SK-N-SH treated with all-trans-retinoic acid at 6 μM for 48 hours (cell line): Measurements from ENCODE around the gene SOD2.

ENCODE experiments used
- ATAC-seq: fragments of 200-7000 bp; cut with Tn5 transposase; 3 replicates; pipeline ENCODE4 v1.9.1; 2020; ENCODE audit warnings: mild to moderate bottlenecking, moderate library complexity
- ARNTL ChIP-seq: fragments of 450-650 bp; formaldehyde crosslinking; IDR thresholded peaks from 2 replicates; pipeline ENCODE4 v1.5.0; 2020; ENCODE audit warnings: low read depth, mild to moderate bottlenecking, moderate library complexity, borderline replicate concordance
- BACH2 ChIP-seq: fragments of 250-450 bp; sonication (Bioruptor Pico); IDR thresholded peaks from 2 replicates; pipeline ENCODE4 v1.9.0; 2021; ENCODE audit warnings: mild to moderate bottlenecking, borderline replicate concordance
- CREB5 ChIP-seq: fragments of 250-450 bp; sonication (Bioruptor Pico); IDR thresholded peaks from 2 replicates; pipeline ENCODE4 v1.5.1; 2020; ENCODE audit warnings: low read depth, mild to moderate bottlenecking, moderate library complexity
- ESRRG ChIP-seq: fragments of 250-450 bp; sonication (Bioruptor Pico); IDR thresholded peaks from 2 replicates; pipeline ENCODE4 v1.6.1; 2021; ENCODE audit warnings: mild to moderate bottlenecking
- GLIS3 ChIP-seq: fragments of 250-450 bp; sonication (Bioruptor Pico); IDR thresholded peaks from 2 replicates; pipeline ENCODE4 v1.5.0; 2020; ENCODE audit warnings: mild to moderate bottlenecking, moderate library complexity
- ISL1 ChIP-seq: fragments of 250-450 bp; sonication (Bioruptor Pico); IDR thresholded peaks from 2 replicates; pipeline ENCODE4 v2.1.2; 2022; ENCODE audit warnings: mild to moderate bottlenecking, moderate library complexity
- OSR1 ChIP-seq: fragments of 250-450 bp; sonication (Bioruptor Pico); IDR thresholded peaks from 2 replicates; pipeline ENCODE4 v1.8.0; 2022; ENCODE audit warnings: moderate library complexity, mild to moderate bottlenecking, inconsistent platforms
- PPARA ChIP-seq: fragments of 250-450 bp; sonication (Bioruptor Pico); IDR thresholded peaks from 2 replicates; pipeline ENCODE4 v1.5.0; 2020; ENCODE audit warnings: mild to moderate bottlenecking, borderline replicate concordance
- RARB ChIP-seq: fragments of 250-450 bp; sonication (Bioruptor Pico); IDR thresholded peaks from 2 replicates; pipeline ENCODE4 v1.8.0; 2021; ENCODE audit warnings: mild to moderate bottlenecking, moderate library complexity
- SNAI2 ChIP-seq: fragments of 250-450 bp; sonication (Bioruptor Pico); IDR thresholded peaks from 2 replicates; pipeline ENCODE4 v1.5.0; 2020; ENCODE audit warnings: mild to moderate bottlenecking, moderate library complexity
- TCF4 ChIP-seq: fragments of 250-450 bp; sonication (Bioruptor Pico); IDR thresholded peaks from 2 replicates; pipeline ENCODE4 v1.8.0; 2021; ENCODE audit warnings: mild to moderate bottlenecking, moderate library complexity, borderline replicate concordance
- TOX ChIP-seq: fragments of 250-450 bp; sonication (Bioruptor Pico); IDR thresholded peaks from 2 replicates; pipeline ENCODE4 v1.8.0; 2021; ENCODE audit warnings: mild to moderate bottlenecking, moderate library complexity, borderline replicate concordance
- ZC3H10 ChIP-seq: fragments of 250-450 bp; sonication (Bioruptor Pico); IDR thresholded peaks from 2 replicates; pipeline ENCODE4 v1.5.1; 2021; ENCODE audit warnings: mild to moderate bottlenecking, moderate library complexity
- ZFP3 ChIP-seq: fragments of 250-450 bp; sonication (Bioruptor Pico); IDR thresholded peaks from 2 replicates; pipeline ENCODE4 v1.5.0; 2020; ENCODE audit warnings: mild to moderate bottlenecking, moderate library complexity
- ZFP30 ChIP-seq: fragments of 450-650 bp; formaldehyde crosslinking; IDR thresholded peaks from 2 replicates; pipeline ENCODE4 v1.5.0; 2022; ENCODE audit warnings: mild to moderate bottlenecking, moderate library complexity
- ZNF565 ChIP-seq: fragments of 450-650 bp; formaldehyde crosslinking; conservative IDR thresholded peaks from 2 replicates; pipeline ENCODE4 v1.5.0; 2020; ENCODE audit warnings: low read depth, mild to moderate bottlenecking, moderate library complexity
- ZNF70 ChIP-seq: fragments of 450-650 bp; formaldehyde crosslinking; IDR thresholded peaks from 2 replicates; pipeline ENCODE4 v1.5.0; 2020; ENCODE audit warnings: mild to moderate bottlenecking, moderate library complexity
- ZNF8 ChIP-seq: fragments of 450-650 bp; formaldehyde crosslinking; IDR thresholded peaks from 2 replicates; pipeline ENCODE4 v1.5.0; 2020; ENCODE audit warnings: mild to moderate bottlenecking, moderate library complexity
- TF ChIP-seq, protein P1 (sequence below): fragments of 250-450 bp; sonication (Bioruptor Pico); IDR thresholded peaks from 2 replicates; pipeline ENCODE4 v1.5.1; 2021; ENCODE audit warnings: mild to moderate bottlenecking, moderate library complexity
- TF ChIP-seq, protein P2 (sequence below): fragments of 250-450 bp; sonication (Bioruptor Pico); IDR thresholded peaks from 2 replicates; pipeline ENCODE4 v1.8.0; 2020; ENCODE audit warnings: mild to moderate bottlenecking, moderate library complexity, borderline replicate concordance
- TF ChIP-seq, protein P3 (sequence below): fragments of 250-450 bp; sonication (Bioruptor Pico); IDR thresholded peaks from 2 replicates; pipeline ENCODE4 v1.8.0; 2021; ENCODE audit warnings: low read depth, mild to moderate bottlenecking, moderate library complexity, borderline replicate concordance

SOD2 gene

GRCh38 chr6:159686703-159687102 lies 6.3 kb downstream of the SOD2 start:
- TF ChIP-seq ARNTL (CRISPR knock-in tag) (no peak), CREB5 (CRISPR knock-in tag) (no peak), ISL1 (no peak)
- TF ChIP-seq, protein P1, sequence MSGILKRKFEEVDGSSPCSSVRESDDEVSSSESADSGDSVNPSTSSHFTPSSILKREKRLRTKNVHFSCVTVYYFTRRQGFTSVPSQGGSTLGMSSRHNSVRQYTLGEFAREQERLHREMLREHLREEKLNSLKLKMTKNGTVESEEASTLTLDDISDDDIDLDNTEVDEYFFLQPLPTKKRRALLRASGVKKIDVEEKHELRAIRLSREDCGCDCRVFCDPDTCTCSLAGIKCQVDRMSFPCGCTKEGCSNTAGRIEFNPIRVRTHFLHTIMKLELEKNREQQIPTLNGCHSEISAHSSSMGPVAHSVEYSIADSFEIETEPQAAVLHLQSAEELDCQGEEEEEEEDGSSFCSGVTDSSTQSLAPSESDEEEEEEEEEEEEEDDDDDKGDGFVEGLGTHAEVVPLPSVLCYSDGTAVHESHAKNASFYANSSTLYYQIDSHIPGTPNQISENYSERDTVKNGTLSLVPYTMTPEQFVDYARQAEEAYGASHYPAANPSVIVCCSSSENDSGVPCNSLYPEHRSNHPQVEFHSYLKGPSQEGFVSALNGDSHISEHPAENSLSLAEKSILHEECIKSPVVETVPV (CRISPR knock-in tag): no peak
- TF ChIP-seq, all 23 proteins: peak for 0
- ATAC-seq: no peak

- ATAC-seq: no peak
- TF ChIP-seq ZFP3 (CRISPR knock-in tag): no peak
- TF ChIP-seq OSR1 (CRISPR knock-in tag): no peak
These were observed 7.0 kb downstream of the SOD2 start for GRCh38 chr6:159686040-159686439.

DNA sequence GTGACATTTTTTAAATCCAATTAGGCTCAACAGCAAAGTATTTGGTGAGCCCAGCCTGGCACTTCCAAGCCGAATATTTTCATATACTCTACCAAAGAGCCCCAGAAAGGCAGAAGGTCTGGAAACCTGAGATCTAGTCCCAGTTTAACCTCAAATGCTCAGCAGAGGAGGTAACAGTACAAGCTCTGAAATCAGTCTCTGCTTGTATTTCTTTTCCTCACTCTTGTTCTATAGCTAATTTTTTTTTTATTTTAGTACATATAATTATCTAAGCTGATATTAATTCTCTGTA lies 9.1 kb downstream of the SOD2 start:
- no peak for ATAC-seq
- no peak for TF ChIP-seq ZFP3 (CRISPR knock-in tag)
- TF ChIP-seq SNAI2 (CRISPR knock-in tag): no peak
- no peak for TF ChIP-seq GLIS3
- no peak for TF ChIP-seq ZNF8 (CRISPR knock-in tag)
- TF ChIP-seq ZNF565 (CRISPR knock-in tag): no peak
- TF ChIP-seq PPARA (CRISPR knock-in tag): no peak
- no peak for TF ChIP-seq ESRRG (CRISPR knock-in tag)
- TF ChIP-seq CREB5 (CRISPR knock-in tag): no peak
- TF ChIP-seq TOX (CRISPR knock-in tag): no peak
- no peak for TF ChIP-seq OSR1 (CRISPR knock-in tag)
- no peak for TF ChIP-seq RARB
- TF ChIP-seq, protein P1 (CRISPR knock-in tag): no peak

- TF ChIP-seq ZFP3 (CRISPR knock-in tag) (no peak), ARNTL (CRISPR knock-in tag) (no peak), PPARA (CRISPR knock-in tag) (no peak), ISL1 (no peak)
- no peak for ATAC-seq
These were observed 10.2 kb downstream of the SOD2 start for GRCh38 chr6:159682810-159683209.

DNA sequence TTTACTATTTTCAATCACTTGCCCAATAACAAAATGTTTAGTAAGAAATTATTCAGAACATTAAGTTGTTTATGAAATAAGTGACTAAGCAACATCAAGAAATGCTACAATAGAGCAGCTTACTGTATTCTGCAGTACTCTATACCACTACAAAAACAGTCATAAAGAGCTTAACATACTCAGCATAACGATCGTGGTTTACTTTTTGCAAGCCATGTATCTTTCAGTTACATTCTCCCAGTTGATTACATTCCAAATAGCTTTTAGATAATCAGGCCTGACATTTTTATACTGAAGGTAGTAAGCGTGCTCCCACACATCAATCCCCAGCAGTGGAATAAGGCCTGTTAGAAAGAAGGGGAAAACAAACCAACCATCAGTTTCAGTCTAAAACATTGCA lies 10.7 kb downstream of the SOD2 start:
- TF ChIP-seq ZFP30 (CRISPR knock-in tag) (no peak), ARNTL (CRISPR knock-in tag) (no peak), ZFP3 (CRISPR knock-in tag) (no peak), TOX (CRISPR knock-in tag) (no peak), OSR1 (CRISPR knock-in tag) (no peak)
- TF ChIP-seq, protein P2, sequence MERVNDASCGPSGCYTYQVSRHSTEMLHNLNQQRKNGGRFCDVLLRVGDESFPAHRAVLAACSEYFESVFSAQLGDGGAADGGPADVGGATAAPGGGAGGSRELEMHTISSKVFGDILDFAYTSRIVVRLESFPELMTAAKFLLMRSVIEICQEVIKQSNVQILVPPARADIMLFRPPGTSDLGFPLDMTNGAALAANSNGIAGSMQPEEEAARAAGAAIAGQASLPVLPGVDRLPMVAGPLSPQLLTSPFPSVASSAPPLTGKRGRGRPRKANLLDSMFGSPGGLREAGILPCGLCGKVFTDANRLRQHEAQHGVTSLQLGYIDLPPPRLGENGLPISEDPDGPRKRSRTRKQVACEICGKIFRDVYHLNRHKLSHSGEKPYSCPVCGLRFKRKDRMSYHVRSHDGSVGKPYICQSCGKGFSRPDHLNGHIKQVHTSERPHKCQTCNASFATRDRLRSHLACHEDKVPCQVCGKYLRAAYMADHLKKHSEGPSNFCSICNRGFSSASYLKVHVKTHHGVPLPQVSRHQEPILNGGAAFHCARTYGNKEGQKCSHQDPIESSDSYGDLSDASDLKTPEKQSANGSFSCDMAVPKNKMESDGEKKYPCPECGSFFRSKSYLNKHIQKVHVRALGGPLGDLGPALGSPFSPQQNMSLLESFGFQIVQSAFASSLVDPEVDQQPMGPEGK: no peak
- ATAC-seq: no peak

GRCh38 chr6:159681191-159681880 lies 11.7 kb downstream of the SOD2 start:
- no peak for ATAC-seq
- TF ChIP-seq TCF4 (CRISPR knock-in tag): no peak
- TF ChIP-seq, protein P1 (CRISPR knock-in tag): no peak
- no peak for TF ChIP-seq ZC3H10 (CRISPR knock-in tag)
- no peak for TF ChIP-seq ARNTL (CRISPR knock-in tag)
- TF ChIP-seq, protein P3, sequence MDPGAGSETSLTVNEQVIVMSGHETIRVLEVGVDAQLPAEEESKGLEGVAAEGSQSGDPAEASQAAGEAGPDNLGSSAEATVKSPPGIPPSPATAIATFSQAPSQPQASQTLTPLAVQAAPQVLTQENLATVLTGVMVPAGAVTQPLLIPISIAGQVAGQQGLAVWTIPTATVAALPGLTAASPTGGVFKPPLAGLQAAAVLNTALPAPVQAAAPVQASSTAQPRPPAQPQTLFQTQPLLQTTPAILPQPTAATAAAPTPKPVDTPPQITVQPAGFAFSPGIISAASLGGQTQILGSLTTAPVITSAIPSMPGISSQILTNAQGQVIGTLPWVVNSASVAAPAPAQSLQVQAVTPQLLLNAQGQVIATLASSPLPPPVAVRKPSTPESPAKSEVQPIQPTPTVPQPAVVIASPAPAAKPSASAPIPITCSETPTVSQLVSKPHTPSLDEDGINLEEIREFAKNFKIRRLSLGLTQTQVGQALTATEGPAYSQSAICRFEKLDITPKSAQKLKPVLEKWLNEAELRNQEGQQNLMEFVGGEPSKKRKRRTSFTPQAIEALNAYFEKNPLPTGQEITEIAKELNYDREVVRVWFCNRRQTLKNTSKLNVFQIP: no peak
- no peak for TF ChIP-seq ISL1
- no peak for TF ChIP-seq ESRRG (CRISPR knock-in tag)
- TF ChIP-seq ZNF70 (CRISPR knock-in tag): no peak
- TF ChIP-seq BACH2 (CRISPR knock-in tag): no peak
- no peak for TF ChIP-seq TOX (CRISPR knock-in tag)
- TF ChIP-seq ZFP3 (CRISPR knock-in tag): no peak
- no peak for TF ChIP-seq ZNF565 (CRISPR knock-in tag)
- no peak for TF ChIP-seq GLIS3
